ENCODE data around the gene SP3. TPM values are rescaled to one million over a fixed set of nuclear protein-coding genes. Genes with fewer than 3 reads are reported as not detected.

Gene SP3
- total and polyA plus RNA-seq, 2 of the 8 experiments (the other 6 are each of a cell fraction or from before 2014, with no cell fraction given): 31.0 to 92.1 TPM

- TF ChIP-seq ATF2 (IDR thresholded peaks at IDR 0.05; ENCODE audit: low read length) (no peak), MAX (IDR thresholded peaks at IDR 0.05) (no peak), ATF3 (IDR thresholded peaks at IDR 0.05; ENCODE audit: insufficient read depth, low read depth, low read length) (no peak), CHD1 (IDR thresholded peaks at IDR 0.05; ENCODE audit: low read depth, low read length) (no peak)
Observed at GRCh38 chr2:173993459-173993858, 28.3 kb upstream of the SP3 start (continued).

Measured in H1 (cell line).